ENCODE data around the gene CCL28.

- no peak for TF ChIP-seq CTCF (IDR thresholded peaks at IDR 0.05)
- TF ChIP-seq EP300 (IDR thresholded peaks at IDR 0.05) = peak in 1 of 2 donors; percentile 52
Measured at GRCh38 chr5:43396762-43397304, 15.4 kb downstream of the CCL28 start.
